Lower lobe of right lung (tissue), 2 donors: Measurements from ENCODE around the gene ACCS. TPM values are rescaled to one million over a fixed set of nuclear protein-coding genes. Genes with fewer than 3 reads are reported as not detected.

Source experiments
- ATAC-seq, 2 donors: fragments of 200-7000 bp; cut with Tn5 transposase; one replicate each; pipeline ENCODE4 v1.9.1; 2020 to 2022; ENCODE audit warnings: mild to moderate bottlenecking in 2 of 2, moderate library complexity in 2 of 2
- DNase-seq: peaks from one replicate; pipeline ENCODE4 v3.0.0-alpha.2; 2020
- H3K27ac ChIP-seq: fragments of 200-600 bp; one replicate; pipeline ENCODE4 v1.8.0; 2022
- H3K27me3 ChIP-seq: fragments of 200-600 bp; one replicate; pipeline ENCODE4 v1.8.0; 2022; ENCODE audit warnings: low read depth
- H3K36me3 ChIP-seq: fragments of 200-600 bp; one replicate; pipeline ENCODE4 v1.8.0; 2022; ENCODE audit warnings: mild to moderate bottlenecking
- H3K4me1 ChIP-seq: fragments of 200-600 bp; one replicate; pipeline ENCODE4 v1.8.0; 2022
- H3K4me3 ChIP-seq: fragments of 200-600 bp; one replicate; pipeline ENCODE4 v1.8.0; 2022; ENCODE audit warnings: mild to moderate bottlenecking
- H3K9me3 ChIP-seq: fragments of 200-600 bp; one replicate; pipeline ENCODE4 v1.8.0; 2022
- CTCF ChIP-seq: fragments of 200-600 bp; IDR thresholded peaks from one replicate; pipeline ENCODE4 v1.8.0; 2022; ENCODE audit warnings: antibody characterized with exemption, mild to moderate bottlenecking
- intact Hi-C: fragments of 100-400 bp; cut with DNase I; formaldehyde crosslinking; loops from one replicate; pipeline ENCODE4 v1.11.0; 2022
- total RNA-seq: library from RNA; stranded (reverse); fragmentation: NEBNext Ultra II Directional; extraction: Animal tissue kit (Norgen Biotek cat#: 25700); gene quantifications from one replicate; pipeline ENCODE4 v1.2.1, GENCODE V29; 2021
- donor health status: DM: no; HTN: yes; CAD: no; lungs with severe emphysema.

ACCS gene
- total RNA-seq, 1 donor from 2014 or later = 31.4 TPM

GRCh38 chr11:44018829-44019228, 47.2 kb upstream of the ACCS start:
- Histone ChIP-seq H3K9me3 (peaks cover 6% of the 10 kb centered on the region), H3K36me3 (no peaks in the 10 kb centered on the region), H3K4me3 (no peak overlapping the region), H3K27me3 (no peaks in the 10 kb centered on the region), H3K4me1 (peaks cover 10% of the 10 kb centered on the region), H3K27ac (no peak overlapping the region)
- ATAC-seq (no peak), DNase-seq (no peak)
- no peak for TF ChIP-seq CTCF
- intact Hi-C loops = no loop called here

GRCh38 chr11:44024977-44025376, 41.1 kb upstream of the ACCS start:
- Histone ChIP-seq H3K36me3 (no peaks in the 10 kb centered on the region), H3K4me1 (no peaks in the 10 kb centered on the region), H3K9me3 (peaks cover 12% of the 10 kb centered on the region), H3K27me3 (no peaks in the 10 kb centered on the region), H3K27ac (no peak overlapping the region), H3K4me3 (no peak overlapping the region)
- intact Hi-C loops = no loop called here
- no peak for ATAC-seq
- no peak for TF ChIP-seq CTCF
- DNase-seq = no peak

- peaks cover 12% of the 10 kb centered on the region for H3K9me3 ChIP-seq
- H3K36me3 ChIP-seq = no peaks in the 10 kb centered on the region
- no peak overlapping the region for H3K27ac ChIP-seq
- H3K27me3 ChIP-seq = no peaks in the 10 kb centered on the region
- intact Hi-C loops = no loop called here
- TF ChIP-seq CTCF = no peak
- H3K4me3 ChIP-seq = no peak overlapping the region
- peaks cover 6% of the 10 kb centered on the region for H3K4me1 ChIP-seq
- ATAC-seq = no peak
- no peak for DNase-seq
Observed at GRCh38 chr11:44025727-44026126, 40.3 kb upstream of the ACCS start.

GRCh38 chr11:44028401-44028800, 37.7 kb upstream of the ACCS start:
- Histone ChIP-seq H3K9me3 (peaks cover 5% of the 10 kb centered on the region), H3K4me1 (peaks cover 33% of the 10 kb centered on the region), H3K4me3 (no peak overlapping the region), H3K27ac (no peak overlapping the region), H3K27me3 (no peaks in the 10 kb centered on the region), H3K36me3 (no peaks in the 10 kb centered on the region)
- DNase-seq (no peak), ATAC-seq (no peak)
- intact Hi-C loops = no loop called here
- no peak for TF ChIP-seq CTCF

- intact Hi-C loops = no loop called here
- Histone ChIP-seq H3K4me1 (peaks cover 38% of the 10 kb centered on the region), H3K27me3 (no peaks in the 10 kb centered on the region), H3K36me3 (no peaks in the 10 kb centered on the region), H3K9me3 (peaks cover 5% of the 10 kb centered on the region), H3K27ac (no peak overlapping the region), H3K4me3 (no peak overlapping the region)
- no peak for ATAC-seq
- no peak for DNase-seq
- TF ChIP-seq CTCF = no peak
Observed at GRCh38 chr11:44028816-44029506, 37.1 kb upstream of the ACCS start.
